Measurements from ENCODE around the gene HOXA6. TPM values are rescaled to one million over a fixed set of nuclear protein-coding genes. Genes with fewer than 3 reads are reported as not detected.
A peak's percentile ranks its signal among the peaks of the same experiment; 100 is the strongest.

Gene HOXA6
- total and polyA plus RNA-seq, 10 of the 15 experiments (the other 5 are each of a cell fraction or from before 2014, with no cell fraction given), result 0.08 TPM; not detected in 9

GRCh38 chr7:27150568-27151340 lies 3.2 kb upstream of the HOXA6 start (continued):
- peak; percentile 36 to 80; a peak in 2 of 4 replicates for TF ChIP-seq BHLHE40 (IDR thresholded peaks at IDR 0.05; ENCODE audit: borderline replicate concordance in 1 of 2, low read depth in 2 of 2, low read length in 1 of 2)
- no peak for TF ChIP-seq SMAD5 (IDR thresholded peaks at IDR 0.05; ENCODE audit: low read depth)
- TF ChIP-seq CHD1 (IDR thresholded peaks at IDR 0.05; ENCODE audit: low read depth, low read length), result no peak
- TF ChIP-seq NBN (IDR thresholded peaks at IDR 0.05), result 0 out of 2 replicates have a peak, but pooled peaks have one; percentile 33
- TF ChIP-seq MXI1 (IDR thresholded peaks at IDR 0.05; ENCODE audit: low read depth, low read length), result no peak
- no peak for TF ChIP-seq HSF1 (IDR thresholded peaks at IDR 0.05; ENCODE audit: low read depth, low read length)
- TF ChIP-seq RAD21 (IDR thresholded peaks at IDR 0.05; ENCODE audit: insufficient read depth, low read depth, low read length), result peak; percentile 30; the same call in 1 of the 2 replicates
- TF ChIP-seq RB1 (IDR thresholded peaks at IDR 0.05; ENCODE audit: borderline replicate concordance), result 0 out of 2 replicates have a peak, but pooled peaks have one; percentile 76
- peak; percentile 69 for TF ChIP-seq REST (IDR thresholded peaks at IDR 0.05; ENCODE audit: low read depth, low read length)
- TF ChIP-seq EGR1 (IDR thresholded peaks at IDR 0.05; ENCODE audit: borderline replicate concordance in 1 of 2, low read depth in 2 of 2, low read length in 2 of 2), result no peak
- TF ChIP-seq POU2F2 (IDR thresholded peaks at IDR 0.05; ENCODE audit: borderline replicate concordance, low read depth, low read length), result peak; percentile 65; the same call in 1 of the 3 replicates
- 0 out of 2 replicates have a peak, but pooled peaks have one; percentile 29 for TF ChIP-seq CHD2 (IDR thresholded peaks at IDR 0.05; ENCODE audit: borderline replicate concordance, low read depth, low read length)
- 0 out of 2 replicates have a peak, but pooled peaks have one; percentile 35 for TF ChIP-seq ZSCAN29 (IDR thresholded peaks at IDR 0.05)
- peak; percentile 70 to 84 (median 74) for TF ChIP-seq CTCF (IDR thresholded peaks at IDR 0.05 in 2 of 3, conservative IDR thresholded peaks at IDR 0.05 in 1 of 3; ENCODE audit: control insufficient read depth in 2 of 3, extremely low read depth in 1 of 3, insufficient read depth in 1 of 3, low read depth in 3 of 3, low read length in 3 of 3)
- no peak for TF ChIP-seq ZNF384 (IDR thresholded peaks at IDR 0.05; ENCODE audit: borderline replicate concordance, low read depth, low read length)
- no peak for TF ChIP-seq EP300 (IDR thresholded peaks at IDR 0.05; ENCODE audit: borderline replicate concordance in 1 of 2, control insufficient read depth in 1 of 2, low read depth in 2 of 2, low read length in 2 of 2)
- no peak for TF ChIP-seq ZNF622 (IDR thresholded peaks at IDR 0.05)
- TF ChIP-seq CREB1 (IDR thresholded peaks at IDR 0.05; ENCODE audit: low read depth), result no peak
- TF ChIP-seq YY1 (IDR thresholded peaks at IDR 0.05; ENCODE audit: low read depth, low read length), result peak; percentile 51; the same call in 1 of the 2 replicates

Measured in GM12878 (cell line).